Activated CD4-positive, alpha-beta T cell treated with anti-CD3 and anti-CD28 coated beads, Interleukin-2, amount 10 ng/mL, durations not matched to agents 7 days and 5 days (primary cell): ENCODE data around the gene METTL26. TPM values are rescaled to one million over a fixed set of nuclear protein-coding genes. Genes with fewer than 3 reads are reported as not detected.

Source experiments
- CTCF ChIA-PET: fragments of 350-600 bp; sonication (Branson Sonifier 250); formaldehyde crosslinking; loops from one replicate; lab custom pipeline; 2021; ENCODE audit warnings: antibody characterized with exemption; lab: Charles Lee
- POLR2A ChIA-PET: fragments of 350-600 bp; sonication (Branson Sonifier 250); formaldehyde crosslinking; loops from one replicate; lab custom pipeline; 2021; ENCODE audit warnings: antibody characterized with exemption; lab: Charles Lee
- DNase-seq: peaks from one replicate; pipeline ENCODE4 v3.0.0-alpha.2; 2020
- H3K27ac Mint-ChIP-seq: one replicate; pipeline ENCODE4 v1.8.0; 2021; ENCODE audit warnings: mild to moderate bottlenecking, moderate library complexity, mixed read lengths
- H3K27me3 Mint-ChIP-seq: one replicate; pipeline ENCODE4 v1.8.0; 2021; ENCODE audit warnings: mixed read lengths
- H3K36me3 Mint-ChIP-seq: one replicate; pipeline ENCODE4 v1.8.0; 2021; ENCODE audit warnings: low read depth, mixed read lengths
- H3K4me1 Mint-ChIP-seq: one replicate; pipeline ENCODE4 v1.8.0; 2021; ENCODE audit warnings: mixed read lengths
- H3K4me3 Mint-ChIP-seq: one replicate; pipeline ENCODE4 v1.8.0; 2021; ENCODE audit warnings: mild to moderate bottlenecking, moderate library complexity, mixed read lengths
- H3K9me3 Mint-ChIP-seq: one replicate; pipeline ENCODE4 v1.8.0; 2021; ENCODE audit warnings: mixed read lengths
- total RNA-seq, 2 experiments: library from RNA; stranded (reverse); gene quantifications; one replicate each; pipeline ENCODE4 v1.2.3, GENCODE V29; 2021

METTL26 gene
- total RNA-seq, 2 experiments from 2014 or later = 63.7 to 78.0 TPM

GRCh38 chr16:619476-620100 is 16.5 kb downstream of the METTL26 start:
- Mint-ChIP-seq H3K4me1 (no peaks in the 10 kb centered on the region), H3K27me3 (no peaks in the 10 kb centered on the region), H3K9me3 (no peaks in the 10 kb centered on the region), H3K4me3 (no peak overlapping the region), H3K36me3 (no peaks in the 10 kb centered on the region), H3K27ac (no peak overlapping the region)
- DNase-seq = no peak
- ChIA-PET POLR2A (no interaction called here), CTCF (no interaction called here)

GRCh38 chr16:617855-618254 is 18.2 kb downstream of the METTL26 start:
- H3K27me3 Mint-ChIP-seq = no peaks in the 10 kb centered on the region
- ChIA-PET POLR2A (no interaction called here), CTCF (no interaction called here)
- no peaks in the 10 kb centered on the region for H3K9me3 Mint-ChIP-seq
- no peak for DNase-seq
- H3K4me1 Mint-ChIP-seq = no peaks in the 10 kb centered on the region
- no peak overlapping the region for H3K27ac Mint-ChIP-seq
- no peaks in the 10 kb centered on the region for H3K36me3 Mint-ChIP-seq
- no peak overlapping the region for H3K4me3 Mint-ChIP-seq

GRCh38 chr16:616733-617586 is 19.1 kb downstream of the METTL26 start:
- Mint-ChIP-seq H3K9me3 (no peaks in the 10 kb centered on the region), H3K27me3 (no peaks in the 10 kb centered on the region), H3K4me1 (no peaks in the 10 kb centered on the region), H3K36me3 (no peaks in the 10 kb centered on the region), H3K27ac (no peak overlapping the region), H3K4me3 (no peak overlapping the region)
- no peak for DNase-seq
- ChIA-PET CTCF (interaction anchor here (0.6 kb wide), 1 partner anchor 13 kb away, joined by 3 read pairs; no protein-coding TSS in a partner anchor), POLR2A (no interaction called here)

GRCh38 chr16:615122-615521 is 21.0 kb downstream of the METTL26 start:
- H3K36me3 Mint-ChIP-seq = no peaks in the 10 kb centered on the region
- H3K27me3 Mint-ChIP-seq = no peaks in the 10 kb centered on the region
- DNase-seq = no peak
- CTCF ChIA-PET = no interaction called here
- H3K9me3 Mint-ChIP-seq = no peaks in the 10 kb centered on the region
- POLR2A ChIA-PET = no interaction called here
- H3K4me3 Mint-ChIP-seq = no peak overlapping the region
- peaks cover 2% of the 10 kb centered on the region for H3K4me1 Mint-ChIP-seq
- H3K27ac Mint-ChIP-seq = no peak overlapping the region

GRCh38 chr16:610513-611381 is 25.4 kb downstream of the METTL26 start:
- no peaks in the 10 kb centered on the region for H3K9me3 Mint-ChIP-seq
- H3K36me3 Mint-ChIP-seq = no peaks in the 10 kb centered on the region
- H3K27me3 Mint-ChIP-seq = no peaks in the 10 kb centered on the region
- CTCF ChIA-PET = interaction anchor here (0.6 to 1.1 kb wide), 3 partner anchors 18 to 272 kb away, joined by 3 read pairs; no protein-coding TSS in a partner anchor
- H3K27ac Mint-ChIP-seq = no peak overlapping the region
- H3K4me1 Mint-ChIP-seq = peaks cover 4% of the 10 kb centered on the region
- peak; percentile 33 for DNase-seq
- no peak overlapping the region for H3K4me3 Mint-ChIP-seq
- POLR2A ChIA-PET = no interaction called here

GRCh38 chr16:609984-610383 is 26.1 kb downstream of the METTL26 start:
- peaks cover 4% of the 10 kb centered on the region for H3K4me1 Mint-ChIP-seq
- peaks cover 2% of the 10 kb centered on the region for H3K9me3 Mint-ChIP-seq
- no peaks in the 10 kb centered on the region for H3K36me3 Mint-ChIP-seq
- ChIA-PET POLR2A (no interaction called here), CTCF (interaction anchor here (0.6 to 1.1 kb wide), 2 partner anchors 17 to 1925 kb away, joined by 3 to 6 read pairs; no protein-coding TSS in a partner anchor)
- no peak overlapping the region for H3K4me3 Mint-ChIP-seq
- no peak overlapping the region for H3K27ac Mint-ChIP-seq
- no peak for DNase-seq
- no peaks in the 10 kb centered on the region for H3K27me3 Mint-ChIP-seq

GRCh38 chr16:609316-609715 is 26.8 kb downstream of the METTL26 start:
- no peak for DNase-seq
- Mint-ChIP-seq H3K4me1 (peaks cover 4% of the 10 kb centered on the region), H3K9me3 (peaks cover 2% of the 10 kb centered on the region), H3K27ac (no peak overlapping the region), H3K27me3 (no peaks in the 10 kb centered on the region), H3K36me3 (no peaks in the 10 kb centered on the region), H3K4me3 (no peak overlapping the region)
- CTCF ChIA-PET = interaction anchor here (0.6 to 1.1 kb wide), 2 partner anchors 17 to 1926 kb away, joined by 3 to 6 read pairs; no protein-coding TSS in a partner anchor
- POLR2A ChIA-PET = no interaction called here

- H3K4me3 Mint-ChIP-seq = no peak overlapping the region
- POLR2A ChIA-PET = no interaction called here
- DNase-seq = no peak
- peaks cover 7% of the 10 kb centered on the region for H3K4me1 Mint-ChIP-seq
- no peak overlapping the region for H3K27ac Mint-ChIP-seq
- peaks cover 2% of the 10 kb centered on the region for H3K36me3 Mint-ChIP-seq
- no peaks in the 10 kb centered on the region for H3K27me3 Mint-ChIP-seq
- CTCF ChIA-PET = no interaction called here
- H3K9me3 Mint-ChIP-seq = peaks cover 2% of the 10 kb centered on the region
Observed at GRCh38 chr16:608019-608418, 28.1 kb downstream of the METTL26 start.

GRCh38 chr16:606656-607307 is 29.3 kb downstream of the METTL26 start:
- DNase-seq = no peak
- Mint-ChIP-seq H3K4me3 (no peak overlapping the region), H3K36me3 (peaks cover 2% of the 10 kb centered on the region), H3K9me3 (peaks cover 2% of the 10 kb centered on the region), H3K27me3 (no peaks in the 10 kb centered on the region), H3K27ac (no peak overlapping the region), H3K4me1 (peaks cover 7% of the 10 kb centered on the region)
- POLR2A ChIA-PET = no interaction called here
- CTCF ChIA-PET = no interaction called here

GRCh38 chr16:603933-604332 is 32.2 kb downstream of the METTL26 start:
- POLR2A ChIA-PET = no interaction called here
- H3K27ac Mint-ChIP-seq = no peak overlapping the region
- CTCF ChIA-PET = no interaction called here
- H3K36me3 Mint-ChIP-seq = peaks cover 2% of the 10 kb centered on the region
- no peak for DNase-seq
- H3K27me3 Mint-ChIP-seq = no peaks in the 10 kb centered on the region
- H3K4me3 Mint-ChIP-seq = no peak overlapping the region
- H3K4me1 Mint-ChIP-seq = peaks cover 5% of the 10 kb centered on the region
- H3K9me3 Mint-ChIP-seq = peaks cover 2% of the 10 kb centered on the region

GRCh38 chr16:600781-601180 is 35.3 kb downstream of the METTL26 start:
- CTCF ChIA-PET = no interaction called here

More at GRCh38 chr16:600781-601180, 35.3 kb downstream of the METTL26 start:
- Mint-ChIP-seq H3K36me3 (peaks cover 2% of the 10 kb centered on the region), H3K9me3 (peaks cover 2% of the 10 kb centered on the region), H3K4me1 (peaks cover 3% of the 10 kb centered on the region), H3K27ac (no peak overlapping the region), H3K27me3 (no peaks in the 10 kb centered on the region), H3K4me3 (no peak overlapping the region)
- DNase-seq = no peak
- POLR2A ChIA-PET = interaction anchor here (0.6 kb wide), 1 partner anchor 347 kb away, joined by 4 read pairs; no protein-coding TSS in a partner anchor
